Panc1 (cell line): ENCODE results near the gene CLSTN3. TPM values are rescaled to one million over a fixed set of nuclear protein-coding genes. Genes with fewer than 3 reads are reported as not detected.

Experiments used
- ATAC-seq: fragments of 200-7000 bp; cut with Tn5 transposase; 2 replicates; pipeline ENCODE4 v1.9.1; 2020; ENCODE audit warnings: mild to moderate bottlenecking, moderate library complexity
- BruUV-seq: library from RNA; stranded (reverse); fragments of 400-500 nt; replicated peaks from 2 replicates; lab custom pipeline; 2021; lab: Mats Ljungman, UMichigan
- CTCF ChIA-PET: fragments of 300-600 bp; sonication (Branson Sonifier 250); formaldehyde crosslinking; loops from one replicate; lab custom pipeline; 2022; ENCODE audit warnings: antibody characterized with exemption; lab: Charles Lee
- POLR2A ChIA-PET: fragments of 300-600 bp; sonication (Branson Sonifier 250); formaldehyde crosslinking; loops from one replicate; lab custom pipeline; 2022; ENCODE audit warnings: antibody characterized with exemption; lab: Charles Lee
- DNase-seq: peaks from one replicate; pipeline ENCODE4 v3.0.0-alpha.2; 2010; ENCODE audit warnings: low read depth, low spot score
- H3K27ac ChIP-seq: 2 replicates; pipeline ENCODE4 v1.5.1; 2011; ENCODE audit warnings: mild to moderate bottlenecking, low read length, inconsistent platforms
- H3K27me3 ChIP-seq: fragments of 200-500 bp; sonication (Bioruptor generic); 2 replicates; pipeline ENCODE4 v1.6.0; 2014; ENCODE audit warnings: low read length, inconsistent platforms; ENCODE audit not compliant: control insufficient read depth, insufficient read depth
- H3K36me3 ChIP-seq: fragments of 200-500 bp; sonication (Bioruptor generic); 2 replicates; pipeline ENCODE4 v1.5.1; 2014; ENCODE audit warnings: inconsistent platforms, mild to moderate bottlenecking, low read length, moderate library complexity; ENCODE audit not compliant: control insufficient read depth, insufficient read depth
- H3K4me1 ChIP-seq: 2 replicates; pipeline ENCODE4 v1.5.1; 2011; ENCODE audit warnings: inconsistent platforms, mild to moderate bottlenecking, low read length, moderate library complexity; ENCODE audit not compliant: control insufficient read depth, insufficient read depth
- H3K4me3 ChIP-seq, 2 experiments: 2 replicates each; pipeline ENCODE4 v1.5.1; 2011 to 2012; ENCODE audit warnings: low read depth in 2 of 2, low read length in 2 of 2, mild to moderate bottlenecking in 2 of 2, inconsistent platforms in 1 of 2, moderate library complexity in 1 of 2
- H3K9me3 ChIP-seq: fragments of 200-500 bp; sonication (Bioruptor generic); 2 replicates; pipeline ENCODE4 v1.5.1; 2014; ENCODE audit warnings: low read depth, mild to moderate bottlenecking, inconsistent platforms, low read length, moderate library complexity; ENCODE audit not compliant: control insufficient read depth, insufficient read depth
- CTCF ChIP-seq: fragments of 450-650 bp; IDR thresholded peaks from 2 replicates; pipeline ENCODE4 v1.5.1; 2017; ENCODE audit warnings: mild to moderate bottlenecking
- POLR2AphosphoS5 ChIP-seq: IDR thresholded peaks from 2 replicates; pipeline ENCODE4 v1.6.1; 2012; ENCODE audit warnings: mild to moderate bottlenecking, low read depth, low read length, moderate library complexity
- REST ChIP-seq, 2 experiments: IDR thresholded peaks; 2 replicates each; pipeline ENCODE4 v1.6.1; 2011 to 2012; ENCODE audit warnings: low read depth in 2 of 2, control low read depth in 1 of 2, low read length in 1 of 2, mild to moderate bottlenecking in 1 of 2, moderate library complexity in 1 of 2; ENCODE audit not compliant: insufficient read depth in 1 of 2
- SIN3A ChIP-seq: IDR thresholded peaks from 2 replicates; pipeline ENCODE4 v1.6.1; 2012; ENCODE audit warnings: low read depth, mild to moderate bottlenecking, low read length, moderate library complexity, borderline replicate concordance; ENCODE audit not compliant: insufficient read depth
- TCF7L2 ChIP-seq: IDR thresholded peaks from 2 replicates; pipeline ENCODE4 v1.6.1; 2011; ENCODE audit warnings: mild to moderate bottlenecking, low read depth, low read length, inconsistent platforms
- in situ Hi-C: cut with HindIII; loops from 2 replicates; pipeline ENCODE4 v1.10.0; 2016; ENCODE audit warnings: low sequenced_read_pairs, low pct_unique_long_range_greater_than_20kb
- intact Hi-C: fragments of 100-400 bp; cut with micrococcal nuclease; formaldehyde crosslinking; loops from one replicate; pipeline ENCODE4 v1.10.0; 2022; ENCODE audit not compliant: unreplicated experiment
- total RNA-seq: library from RNA; stranded (reverse); gene quantifications from one replicate; pipeline ENCODE4 v1.2.1, GENCODE V29; 2021; ENCODE audit not compliant: unreplicated experiment

Gene CLSTN3
- total RNA-seq, 1 experiment from 2014 or later: 5.9 TPM

DNA sequence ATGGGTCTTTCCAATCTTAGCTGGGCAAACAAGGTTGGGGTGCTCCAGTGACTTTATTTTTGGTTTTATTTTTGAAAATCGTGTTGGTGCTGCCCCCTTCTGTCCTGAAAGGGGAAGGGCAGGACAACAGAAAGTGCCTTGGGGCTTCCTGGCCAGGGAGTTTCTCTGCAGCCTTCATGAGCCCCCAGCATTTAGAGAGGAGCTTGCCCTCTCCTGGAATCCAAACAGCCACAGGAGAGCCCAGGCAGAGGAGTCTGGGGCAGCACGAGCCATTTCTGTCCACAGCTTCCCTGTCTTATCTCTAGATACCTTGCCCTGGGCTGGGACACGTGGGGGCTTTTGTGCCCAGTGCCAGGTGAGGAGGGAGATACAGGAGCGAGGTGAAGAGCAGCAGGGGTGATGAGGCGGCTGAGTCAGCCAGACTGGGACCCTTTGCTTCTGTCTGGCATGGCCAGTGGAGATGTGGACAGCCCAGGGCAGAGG is 16.7 kb upstream of the CLSTN3 start:
- no peaks in the 10 kb centered on the region for H3K36me3 ChIP-seq
- no peaks in the 10 kb centered on the region for H3K9me3 ChIP-seq
- CTCF ChIA-PET: no interaction called here
- ATAC-seq: no peak
- no peaks in the 10 kb centered on the region for H3K27me3 ChIP-seq
- POLR2A ChIA-PET: interaction anchor here (0.6 kb wide), 1 partner anchor 169 kb away, joined by 7 read pairs; the partner anchor contains the start of gene C12orf57
- no TSS peak for BruUV-seq
- no peak overlapping the region for H3K27ac ChIP-seq
- in situ Hi-C loops: no loop called here
- intact Hi-C loops: loop anchor here (10.0 kb wide), 1 partner anchor 169 kb away; the partner anchor contains the start of genes C12orf57 and RNU7-1
- TF ChIP-seq REST (IDR thresholded peaks at IDR 0.05; ENCODE audit: insufficient read depth in 1 of 2, low read depth in 2 of 2, low read length in 1 of 2) (no peak), TCF7L2 (no peak), CTCF (peak; percentile 85), POLR2AphosphoS5 (no peak)
- DNase-seq: no peak
- no peak overlapping the region for H3K4me3 ChIP-seq
- H3K4me1 ChIP-seq: peaks cover 3% of the 10 kb centered on the region; the same call in 1 of the 2 replicates

- TF ChIP-seq CTCF: no peak
- no peak for TF ChIP-seq REST (IDR thresholded peaks at IDR 0.05; ENCODE audit: insufficient read depth in 1 of 2, low read depth in 2 of 2, low read length in 1 of 2)
- no peak for TF ChIP-seq TCF7L2
- TF ChIP-seq POLR2AphosphoS5: no peak
- no peak for TF ChIP-seq SIN3A
- CTCF ChIA-PET: no interaction called here
Measured at GRCh38 chr12:7114008-7114407, 16.2 kb upstream of the CLSTN3 start.

More at GRCh38 chr12:7114008-7114407, 16.2 kb upstream of the CLSTN3 start:
- Histone ChIP-seq H3K4me3 (no peak overlapping the region), H3K27me3 (no peaks in the 10 kb centered on the region), H3K4me1 (peaks cover 3% of the 10 kb centered on the region; the same call in 1 of the 2 replicates), H3K27ac (no peak overlapping the region), H3K36me3 (no peaks in the 10 kb centered on the region), H3K9me3 (no peaks in the 10 kb centered on the region)
- POLR2A ChIA-PET: no interaction called here
- no peak for DNase-seq
- no peak for ATAC-seq
- intact Hi-C loops (loop anchor here (10.0 kb wide), 1 partner anchor 169 kb away; the partner anchor contains the start of genes C12orf57 and RNU7-1), in situ Hi-C loops (no loop called here)
- BruUV-seq: no TSS peak
